HEK293T (cell line): ENCODE results near the gene CCR9.

Experiments
- BHLHE40 ChIP-seq: fragments of 450-650 bp; IDR thresholded peaks from 2 replicates; pipeline ENCODE4 v1.6.1; 2016; ENCODE audit warnings: mild to moderate bottlenecking, moderate library complexity, borderline replicate concordance
- ELF4 ChIP-seq: fragments of 450-650 bp; IDR thresholded peaks from 2 replicates; pipeline ENCODE4 v1.6.1; 2017; ENCODE audit warnings: antibody characterized with exemption
- FOXM1 ChIP-seq: fragments of 450-650 bp; IDR thresholded peaks from 2 replicates; pipeline ENCODE4 v1.6.1; 2017; ENCODE audit warnings: mild to moderate bottlenecking, borderline replicate concordance
- L3MBTL2 ChIP-seq: fragments of 450-650 bp; conservative IDR thresholded peaks from 2 replicates; pipeline ENCODE4 v1.6.1; 2016; ENCODE audit warnings: mild to moderate bottlenecking
- SUZ12 ChIP-seq: fragments of 450-650 bp; IDR thresholded peaks from 2 replicates; pipeline ENCODE4 v1.6.1; 2016; ENCODE audit warnings: mild to moderate bottlenecking

DNA sequence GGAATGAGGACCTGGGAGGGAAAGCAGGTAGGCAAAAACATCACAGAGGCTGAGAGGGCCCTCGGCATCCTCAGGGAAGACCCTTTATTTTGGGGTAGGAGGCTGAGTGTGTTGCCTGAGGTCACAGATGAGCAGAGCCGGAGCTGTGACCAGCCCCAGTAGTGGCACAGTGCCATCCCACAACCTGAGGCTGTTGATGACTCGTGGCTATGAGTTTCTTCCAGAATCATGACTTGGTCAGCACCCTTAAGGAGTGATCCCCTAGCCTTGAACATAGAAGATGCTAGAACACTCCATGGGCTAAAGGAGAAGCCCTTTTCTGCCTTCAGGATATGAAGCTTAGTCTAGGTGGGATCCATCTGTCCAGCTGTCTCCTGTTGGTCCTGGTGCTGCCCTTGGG, 37.4 kb downstream of the CCR9 start:
- TF ChIP-seq BHLHE40: no peak
- no peak for TF ChIP-seq SUZ12
- TF ChIP-seq FOXM1: no peak
- TF ChIP-seq L3MBTL2: no peak
- no peak for TF ChIP-seq ELF4
